Mesendoderm (in vitro differentiated cells): ENCODE measurements around the gene CDYL.
A peak's percentile ranks its signal among the peaks of the same experiment; 100 is the strongest.

Experiments
- DNase-seq: peaks from one replicate; pipeline ENCODE4 v3.0.0; 2013
- H2AK5ac ChIP-seq: 2 replicates; pipeline ENCODE4 v1.6.1; 2013; ENCODE audit warnings: low read length, inconsistent platforms
- H2BK120ac ChIP-seq: 2 replicates; pipeline ENCODE4 v1.6.1; 2013; ENCODE audit warnings: low read depth, mild to moderate bottlenecking, low read length, moderate library complexity, mixed read lengths
- H2BK15ac ChIP-seq: replicated peaks from 2 replicates; pipeline ENCODE4 v1.6.1; 2013; ENCODE audit warnings: low read depth, mild to moderate bottlenecking, moderate library complexity
- H2BK5ac ChIP-seq: 2 replicates; pipeline ENCODE4 v1.6.1; 2013; ENCODE audit warnings: low read length, inconsistent platforms
- H3K18ac ChIP-seq: 2 replicates; pipeline ENCODE4 v1.6.1; 2013; ENCODE audit warnings: mild to moderate bottlenecking, low read length, mixed read lengths
- H3K23ac ChIP-seq: one replicate; pipeline ENCODE4 v1.6.1; 2013; ENCODE audit warnings: low read length
- H3K27ac ChIP-seq: 2 replicates; pipeline ENCODE4 v1.5.1; 2013; ENCODE audit warnings: low read depth, mild to moderate bottlenecking, inconsistent platforms, low read length, moderate library complexity
- H3K27me3 ChIP-seq: 2 replicates; pipeline ENCODE4 v1.6.1; 2013; ENCODE audit warnings: low read length, control low read depth, mild to moderate bottlenecking, inconsistent platforms; ENCODE audit not compliant: insufficient read depth, poor library complexity
- H3K36me3 ChIP-seq: 2 replicates; pipeline ENCODE4 v1.6.1; 2013; ENCODE audit warnings: low read length, inconsistent platforms; ENCODE audit not compliant: control insufficient read depth, insufficient read depth
- H3K4ac ChIP-seq: one replicate; pipeline ENCODE4 v1.6.1; 2013; ENCODE audit warnings: low read depth, mild to moderate bottlenecking, low read length, moderate library complexity
- H3K4me1 ChIP-seq: 2 replicates; pipeline ENCODE4 v1.6.1; 2013; ENCODE audit warnings: low read depth, low read length, inconsistent platforms; ENCODE audit not compliant: control insufficient read depth
- H3K4me2 ChIP-seq: 2 replicates; pipeline ENCODE4 v1.6.1; 2013; ENCODE audit warnings: low read length
- H3K4me3 ChIP-seq: 2 replicates; pipeline ENCODE4 v1.5.1; 2013; ENCODE audit warnings: mild to moderate bottlenecking, low read length
- H3K56ac ChIP-seq: one replicate; pipeline ENCODE4 v1.6.1; 2013; ENCODE audit warnings: low read length
- H3K79me1 ChIP-seq: 2 replicates; pipeline ENCODE4 v1.6.1; 2013; ENCODE audit warnings: low read length, inconsistent platforms
- H3K79me2 ChIP-seq: 2 replicates; pipeline ENCODE4 v1.6.1; 2013; ENCODE audit warnings: mild to moderate bottlenecking, low read length; ENCODE audit not compliant: control insufficient read depth, insufficient read depth
- H3K9ac ChIP-seq: 2 replicates; pipeline ENCODE4 v1.6.1; 2013; ENCODE audit warnings: low read length, inconsistent platforms
- H4K5ac ChIP-seq: one replicate; pipeline ENCODE4 v1.6.1; 2013; ENCODE audit warnings: low read length
- H4K8ac ChIP-seq: one replicate; pipeline ENCODE4 v1.6.1; 2013; ENCODE audit warnings: low read depth, mild to moderate bottlenecking, control low read depth, low read length, moderate library complexity
- WGBS: extraction: QIAGEN DNeasy Blood & Tissue Kit; methylation state at CpG from one replicate; pipeline ENCODE4 v1.1.7; 2013; ENCODE audit warnings: low lambda C conversion rate, missing lambda C conversion rate; ENCODE audit not compliant: insufficient coverage; ENCODE audit errors: extremely low coverage; 5-methylcytosine and 5-hydroxymethylcytosine counted together

Gene CDYL

DNA sequence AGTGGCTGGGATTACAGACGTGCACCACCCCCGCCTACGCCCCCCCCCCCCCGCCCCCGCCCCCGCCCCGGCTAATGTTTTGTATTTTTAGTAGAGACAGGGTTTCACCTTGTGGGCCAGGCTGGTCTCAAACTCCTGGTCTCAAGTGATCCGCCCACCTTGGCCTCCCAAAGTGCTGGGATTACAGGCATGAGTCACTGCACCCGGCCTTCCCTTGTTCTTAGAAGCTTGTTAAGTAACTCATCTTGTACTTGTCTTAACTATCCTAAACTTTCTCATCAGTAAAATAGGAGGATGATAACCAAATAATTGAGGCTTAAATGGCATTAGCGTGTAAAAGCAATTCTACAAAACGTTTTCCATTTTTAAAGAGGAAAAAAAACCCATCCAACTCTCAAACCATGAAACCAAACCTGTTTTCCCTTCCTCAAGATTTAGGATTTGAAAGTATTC is 4.2 kb downstream of the CDYL start:
- Histone ChIP-seq H3K27ac (no peak overlapping the region), H3K79me2 (peaks cover 68% of the 10 kb centered on the region), H3K36me3 (no peaks in the 10 kb centered on the region), H3K79me1 (peaks cover 11% of the 10 kb centered on the region), H2BK5ac (no peak overlapping the region), H4K5ac (no peak overlapping the region), H3K56ac (no peak overlapping the region), H3K4me1 (peaks cover 8% of the 10 kb centered on the region), H3K23ac (no peak overlapping the region), H3K9ac (no peak overlapping the region), H2BK15ac (no peak overlapping the region), H3K4ac (no peak overlapping the region), H3K18ac (no peak overlapping the region), H4K8ac (no peak overlapping the region), H2BK120ac (no peak overlapping the region), H3K27me3 (peaks cover 2% of the 10 kb centered on the region), H3K4me2 (no peak overlapping the region), H3K4me3 (no peak overlapping the region), H2AK5ac (no peak overlapping the region)
- DNase-seq, result peak; percentile 59
- WGBS, result no CpG with 5 or more reads among the region's 11 CpGs

DNA sequence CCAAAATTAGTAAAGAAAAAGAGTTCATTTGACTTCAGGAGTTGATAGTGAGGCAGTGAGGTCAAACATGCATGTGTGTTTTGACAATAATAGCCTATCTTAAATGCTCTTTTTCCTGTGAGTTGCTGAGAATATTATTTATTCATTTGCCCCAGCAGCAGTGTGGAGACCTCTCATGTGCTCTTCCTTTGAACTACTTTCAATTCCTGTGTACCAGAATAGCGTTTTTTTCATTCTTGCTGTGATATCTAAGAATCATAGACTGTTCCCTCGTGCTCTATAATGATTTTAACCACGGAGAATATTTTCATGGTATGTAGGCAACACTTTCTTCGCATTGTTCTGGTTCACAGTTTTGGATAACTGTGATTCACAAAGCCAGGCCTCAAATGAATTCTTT is 5.2 kb downstream of the CDYL start:
- H3K4me2 ChIP-seq, result no peak overlapping the region
- no peak overlapping the region for H4K8ac ChIP-seq
- H3K79me1 ChIP-seq, result peaks cover 14% of the 10 kb centered on the region
- no peak overlapping the region for H2BK15ac ChIP-seq
- H3K79me2 ChIP-seq, result peaks cover 76% of the 10 kb centered on the region
- peaks cover 14% of the 10 kb centered on the region for H3K4me1 ChIP-seq
- no peak overlapping the region for H3K4me3 ChIP-seq
- H3K4ac ChIP-seq, result no peak overlapping the region
- no peak overlapping the region for H3K56ac ChIP-seq
- no peak overlapping the region for H2BK5ac ChIP-seq
- H3K23ac ChIP-seq, result no peak overlapping the region
- H2BK120ac ChIP-seq, result no peak overlapping the region
- no peak for DNase-seq
- WGBS, result no CpG with 5 or more reads among the region's 4 CpGs
- no peak overlapping the region for H3K27ac ChIP-seq
- no peak overlapping the region for H2AK5ac ChIP-seq
- no peak overlapping the region for H3K18ac ChIP-seq
- H3K27me3 ChIP-seq, result peaks cover 2% of the 10 kb centered on the region
- H3K36me3 ChIP-seq, result no peaks in the 10 kb centered on the region
- no peak overlapping the region for H4K5ac ChIP-seq
- no peak overlapping the region for H3K9ac ChIP-seq

DNA sequence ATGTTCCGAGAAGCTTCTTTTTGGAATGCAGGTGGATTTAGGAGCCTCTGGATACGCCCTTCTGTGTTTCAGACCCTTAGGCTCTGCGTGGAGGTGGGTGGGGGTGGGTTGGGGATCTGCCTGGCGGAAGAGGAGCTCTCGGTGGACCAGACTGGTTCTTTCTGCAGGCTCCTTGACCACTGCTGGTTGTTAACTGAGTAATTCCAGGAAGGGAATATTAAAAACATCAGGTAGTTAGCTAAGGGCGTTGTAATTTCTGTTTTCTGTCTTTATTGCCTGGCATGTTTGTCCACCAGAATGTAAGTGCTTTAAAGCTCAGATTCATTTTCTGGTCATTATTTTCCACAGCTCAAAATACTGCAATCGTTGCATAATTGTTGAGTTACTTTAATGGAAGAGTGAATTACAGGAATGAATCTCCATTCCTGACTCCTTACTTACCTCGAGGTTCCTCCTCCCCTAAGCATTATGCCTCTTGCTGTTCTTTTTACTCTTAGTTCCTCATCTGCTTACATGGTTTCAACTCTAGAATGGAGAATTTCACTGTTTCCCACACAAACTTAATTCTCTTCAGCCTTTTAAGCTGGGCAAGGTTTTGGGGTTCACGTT is 5.9 kb downstream of the CDYL start:
- H3K18ac ChIP-seq, result no peak overlapping the region
- no peak overlapping the region for H3K4me2 ChIP-seq
- H3K23ac ChIP-seq, result no peak overlapping the region
- peaks cover 2% of the 10 kb centered on the region for H3K27me3 ChIP-seq
- H3K56ac ChIP-seq, result no peak overlapping the region
- H3K9ac ChIP-seq, result no peak overlapping the region
- H3K79me2 ChIP-seq, result peaks cover 82% of the 10 kb centered on the region
- no peak overlapping the region for H2AK5ac ChIP-seq
- no peak overlapping the region for H3K27ac ChIP-seq
- H3K36me3 ChIP-seq, result no peaks in the 10 kb centered on the region
- H2BK5ac ChIP-seq, result no peak overlapping the region
- peaks cover 20% of the 10 kb centered on the region for H3K4me1 ChIP-seq
- no CpG with 5 or more reads among the region's 9 CpGs for WGBS
- no peak overlapping the region for H2BK120ac ChIP-seq
- H3K4me3 ChIP-seq, result no peak overlapping the region
- DNase-seq, result no peak
- H3K4ac ChIP-seq, result no peak overlapping the region
- no peak overlapping the region for H4K8ac ChIP-seq
- H3K79me1 ChIP-seq, result peaks cover 18% of the 10 kb centered on the region
- no peak overlapping the region for H2BK15ac ChIP-seq
- H4K5ac ChIP-seq, result no peak overlapping the region

DNA sequence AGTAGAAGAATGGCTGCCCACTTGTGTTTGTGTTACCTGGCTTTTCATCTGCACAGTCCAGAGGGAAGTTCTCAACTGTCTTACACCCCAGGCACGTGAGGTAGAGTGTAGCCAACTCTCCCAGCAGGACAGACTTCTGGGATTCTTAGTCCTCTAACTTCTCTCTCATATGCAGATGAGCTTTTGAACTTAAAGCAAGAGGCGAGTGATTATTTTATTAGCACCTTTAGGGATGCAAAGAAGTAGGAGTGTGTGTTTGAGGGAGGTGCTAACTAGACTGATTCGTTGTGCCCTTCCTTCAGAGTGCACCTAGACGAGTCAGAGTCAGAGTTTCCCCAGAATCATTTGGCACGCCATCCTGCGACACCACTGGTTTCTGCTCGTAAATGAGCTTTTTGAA is 10.8 kb downstream of the CDYL start:
- Histone ChIP-seq H3K23ac (no peak overlapping the region), H2BK15ac (no peak overlapping the region), H3K27ac (no peak overlapping the region), H3K4ac (no peak overlapping the region), H2AK5ac (no peak overlapping the region), H3K4me3 (no peak overlapping the region), H3K9ac (no peak overlapping the region), H3K56ac (peak overlapping the region; percentile 31), H2BK5ac (no peak overlapping the region), H3K18ac (no peak overlapping the region), H3K4me2 (peak overlapping the region; percentile 14), H3K36me3 (no peaks in the 10 kb centered on the region), H3K79me2 (peaks cover 83% of the 10 kb centered on the region), H3K27me3 (no peaks in the 10 kb centered on the region), H2BK120ac (no peak overlapping the region), H4K5ac (no peak overlapping the region), H4K8ac (no peak overlapping the region), H3K4me1 (peaks cover 18% of the 10 kb centered on the region), H3K79me1 (peaks cover 27% of the 10 kb centered on the region)
- WGBS, result no CpG with 5 or more reads among the region's 7 CpGs
- peak; percentile 40 for DNase-seq

DNA sequence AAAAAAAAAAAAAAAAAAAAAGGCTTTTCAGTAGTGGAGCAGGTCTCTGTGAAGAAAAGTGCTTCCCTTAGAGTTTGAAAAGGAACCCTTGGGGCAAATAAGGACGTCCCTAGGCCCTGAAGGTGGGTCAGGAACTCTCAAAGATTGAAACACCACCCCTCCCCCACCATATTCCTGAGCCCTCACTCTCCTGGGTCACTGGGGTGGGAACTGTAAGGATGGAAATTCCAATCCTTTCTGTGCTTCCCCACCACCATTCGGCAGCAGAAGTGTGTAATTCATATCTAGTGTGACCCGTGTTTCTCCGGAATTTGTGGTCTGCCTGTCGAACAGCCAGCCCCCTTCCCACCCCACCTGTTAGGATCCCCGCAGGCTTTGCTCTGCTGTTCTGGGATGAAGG is 12.3 kb downstream of the CDYL start:
- no peak overlapping the region for H3K9ac ChIP-seq
- no peak overlapping the region for H3K23ac ChIP-seq
- no peak overlapping the region for H2BK15ac ChIP-seq
- H3K27ac ChIP-seq, result no peak overlapping the region
- no peak overlapping the region for H4K5ac ChIP-seq
- no peaks in the 10 kb centered on the region for H3K36me3 ChIP-seq
- no peak overlapping the region for H3K18ac ChIP-seq
- H3K4ac ChIP-seq, result no peak overlapping the region
- H3K4me2 ChIP-seq, result no peak overlapping the region
- peaks cover 28% of the 10 kb centered on the region for H3K79me1 ChIP-seq
- H3K27me3 ChIP-seq, result no peaks in the 10 kb centered on the region
- no peak overlapping the region for H2BK120ac ChIP-seq
- no peak overlapping the region for H2AK5ac ChIP-seq
- H3K56ac ChIP-seq, result no peak overlapping the region
- H2BK5ac ChIP-seq, result no peak overlapping the region
- peaks cover 81% of the 10 kb centered on the region for H3K79me2 ChIP-seq
- WGBS, result no CpG with 5 or more reads among the region's 6 CpGs
- no peak overlapping the region for H4K8ac ChIP-seq
- peaks cover 18% of the 10 kb centered on the region for H3K4me1 ChIP-seq
- H3K4me3 ChIP-seq, result no peak overlapping the region
- DNase-seq, result no peak
